Kidney (tissue), 22 donors: Measurements from ENCODE around the gene PCNA. TPM values are rescaled to one million over a fixed set of nuclear protein-coding genes. Genes with fewer than 3 reads are reported as not detected.
A peak's percentile ranks its signal among the peaks of the same experiment; 100 is the strongest.

Experiments
- DNase-seq, 5 donors: peaks; one replicate each; pipeline ENCODE4 v3.0.0-alpha.2; 2013 to 2020
- FAIRE-seq: peaks from 2 replicates; lab custom pipeline; 2012; peaks lifted over from hg19 to GRCh38; lab: Jason Lieb, UNC
- H3K27ac ChIP-seq, 2 donors: one replicate each; pipeline ENCODE4 v1.7.0; 2013; ENCODE audit warnings: low read depth in 2 of 2, low read length in 2 of 2, inconsistent platforms in 1 of 2
- H3K27me3 ChIP-seq: one replicate; pipeline ENCODE4 v1.7.1; 2013; ENCODE audit warnings: low read length, inconsistent platforms; ENCODE audit not compliant: control insufficient read depth, insufficient read depth
- H3K36me3 ChIP-seq, 3 donors: one replicate each; pipeline versions ENCODE4 v1.7.0 to v1.7.1; 2013; ENCODE audit warnings: low read length in 3 of 3, control low read depth in 1 of 3, inconsistent platforms in 1 of 3; ENCODE audit not compliant: insufficient read depth in 3 of 3, control insufficient read depth in 2 of 3
- H3K4me1 ChIP-seq, 3 donors: one replicate each; pipeline versions ENCODE4 v1.7.0 to v1.7.1; 2013; ENCODE audit warnings: low read length in 3 of 3, inconsistent platforms in 1 of 3, low read depth in 1 of 3; ENCODE audit not compliant: control insufficient read depth in 2 of 3, insufficient read depth in 2 of 3
- H3K4me3 ChIP-seq, 3 donors: one replicate each; pipeline versions ENCODE4 v1.7.0 to v1.8.1; 2013; ENCODE audit warnings: low read length in 3 of 3, control low read depth in 1 of 3, inconsistent platforms in 1 of 3
- H3K9ac ChIP-seq, 3 donors: one replicate each; pipeline versions ENCODE4 v1.7.0 to v1.7.1; 2013; ENCODE audit warnings: low read length in 3 of 3, control low read depth in 1 of 3, inconsistent platforms in 1 of 3
- H3K9me3 ChIP-seq, 3 donors: one replicate each; pipeline versions ENCODE4 v1.7.0 to v1.7.1; 2013; ENCODE audit warnings: low read length in 3 of 3, control low read depth in 1 of 3, inconsistent platforms in 1 of 3; ENCODE audit not compliant: control insufficient read depth in 2 of 3, insufficient read depth in 1 of 3
- intact Hi-C: fragments of 100-400 bp; cut with DNase I; formaldehyde crosslinking; loops from one replicate; pipeline ENCODE4 v1.11.1; 2022
- long read RNA-seq, 10 donors: library from polyadenylated mRNA in 1 of 10; unstranded in 1 of 10; transcript quantifications; one replicate each; pipeline ENCODE4 v2.0.0 and lab custom pipeline, GENCODE V29; 2021 to 2026
- polyA plus RNA-seq: library from polyadenylated mRNA; stranded (reverse); fragments of 350-450 nt; fragmentation: Illumina TruSeq; extraction: RNeasy Lipid Tissue Mini Kit (QIAGEN cat#74804); gene quantifications from one replicate; pipeline ENCODE4 v1.2.3, GENCODE V29; 2014; ENCODE audit warnings: low read depth, low replicate concordance; ENCODE audit not compliant: insufficient read depth
- total RNA-seq: library from RNA; stranded (reverse); fragmentation: NEBNext Ultra II Directional; extraction: Animal tissue kit (Norgen Biotek cat#: 25700); gene quantifications from one replicate; pipeline ENCODE4 v1.2.1, GENCODE V29; 2021
- TF ChIP-seq, protein P1 (sequence below): IDR thresholded peaks from 3 replicates; pipeline ENCODE4 v1.5.1; 2012; ENCODE audit warnings: mild to moderate bottlenecking, moderate library complexity, borderline replicate concordance; ENCODE audit not compliant: insufficient read depth; ENCODE audit errors: extremely low read depth
- donor health status: control.
- donor health status: control.
- donor health status: control.
- donor health status: control.
- donor health status: control.
- donor health status: DM: yes; HTN: yes; CAD: no.
- donor health status: Normal renal cell carcinoma (clear cell type).

Gene PCNA
- total RNA-seq = 46.4 TPM
- 48.2 TPM for polyA plus RNA-seq
- long read RNA-seq, donor 1, transcript PCNA-201 (6 exons, 1,344 nt) = major isoform, 21 of 33 reads
- long read RNA-seq, donor 1, partial matches to known transcripts = 9 of 33 reads
- long read RNA-seq, donor 1, other reads (novel, unspliced or antisense) = 0 of 33 reads
- long read RNA-seq, donor 2, transcript PCNA-201 (6 exons, 1,344 nt) = major isoform, 41 of 51 reads
- long read RNA-seq, donor 2, partial matches to known transcripts = 6 of 51 reads
- long read RNA-seq, donor 2, other reads (novel, unspliced or antisense) = 0 of 51 reads
- long read RNA-seq, donor 3, transcript PCNA-202 (7 exons, 1,359 nt) = minor isoform, 9 of 56 reads
- long read RNA-seq, donor 3, transcript PCNA-201 (6 exons, 1,344 nt) = major isoform, 47 of 56 reads
- long read RNA-seq, donor 3, partial matches to known transcripts = 0 of 56 reads
- long read RNA-seq, donor 3, other reads (novel, unspliced or antisense) = 0 of 56 reads
- long read RNA-seq, donor 4, transcript PCNA-201 (6 exons, 1,344 nt) = major isoform, 19 of 23 reads
- long read RNA-seq, donor 4, partial matches to known transcripts = 0 of 23 reads
- long read RNA-seq, donor 4, other reads (novel, unspliced or antisense) = 0 of 23 reads
- long read RNA-seq, donor 5, partial matches to known transcripts = 0 of 2 reads
- long read RNA-seq, donor 5, other reads (novel, unspliced or antisense) = 0 of 2 reads
- long read RNA-seq, donor 6, transcript PCNA-201 (6 exons, 1,344 nt) = major isoform, 99 of 129 reads
- long read RNA-seq, donor 6, transcript PCNA-202 (7 exons, 1,359 nt) = minor isoform, 9 of 129 reads
- long read RNA-seq, donor 6, partial matches to known transcripts = 21 of 129 reads
- long read RNA-seq, donor 6, other reads (novel, unspliced or antisense) = 0 of 129 reads
- long read RNA-seq, donor 7, transcript PCNA-201 (6 exons, 1,344 nt) = major isoform, 15 of 26 reads
- long read RNA-seq, donor 7, transcript PCNA-202 (7 exons, 1,359 nt) = minor isoform, 6 of 26 reads
- long read RNA-seq, donor 7, partial matches to known transcripts = 4 of 26 reads
- long read RNA-seq, donor 7, other reads (novel, unspliced or antisense) = 1 of 26 reads
- long read RNA-seq, donor 8, transcript PCNA-201 (6 exons, 1,344 nt) = major isoform, 41 of 54 reads
- long read RNA-seq, donor 8, transcript PCNA-202 (7 exons, 1,359 nt) = minor isoform, 8 of 54 reads
- long read RNA-seq, donor 8, partial matches to known transcripts = 5 of 54 reads
- long read RNA-seq, donor 8, other reads (novel, unspliced or antisense) = 0 of 54 reads
- long read RNA-seq, donor 9, transcript PCNA-201 (6 exons, 1,344 nt) = major isoform, 16 of 26 reads
- long read RNA-seq, donor 9, partial matches to known transcripts = 6 of 26 reads
- long read RNA-seq, donor 9, other reads (novel, unspliced or antisense) = 0 of 26 reads
- long read RNA-seq, donor 10, transcript PCNA-201 (6 exons, 1,344 nt) = major isoform, 30 of 40 reads
- long read RNA-seq, donor 10, partial matches to known transcripts = 6 of 40 reads
- long read RNA-seq, donor 10, other reads (novel, unspliced or antisense) = 0 of 40 reads

DNA sequence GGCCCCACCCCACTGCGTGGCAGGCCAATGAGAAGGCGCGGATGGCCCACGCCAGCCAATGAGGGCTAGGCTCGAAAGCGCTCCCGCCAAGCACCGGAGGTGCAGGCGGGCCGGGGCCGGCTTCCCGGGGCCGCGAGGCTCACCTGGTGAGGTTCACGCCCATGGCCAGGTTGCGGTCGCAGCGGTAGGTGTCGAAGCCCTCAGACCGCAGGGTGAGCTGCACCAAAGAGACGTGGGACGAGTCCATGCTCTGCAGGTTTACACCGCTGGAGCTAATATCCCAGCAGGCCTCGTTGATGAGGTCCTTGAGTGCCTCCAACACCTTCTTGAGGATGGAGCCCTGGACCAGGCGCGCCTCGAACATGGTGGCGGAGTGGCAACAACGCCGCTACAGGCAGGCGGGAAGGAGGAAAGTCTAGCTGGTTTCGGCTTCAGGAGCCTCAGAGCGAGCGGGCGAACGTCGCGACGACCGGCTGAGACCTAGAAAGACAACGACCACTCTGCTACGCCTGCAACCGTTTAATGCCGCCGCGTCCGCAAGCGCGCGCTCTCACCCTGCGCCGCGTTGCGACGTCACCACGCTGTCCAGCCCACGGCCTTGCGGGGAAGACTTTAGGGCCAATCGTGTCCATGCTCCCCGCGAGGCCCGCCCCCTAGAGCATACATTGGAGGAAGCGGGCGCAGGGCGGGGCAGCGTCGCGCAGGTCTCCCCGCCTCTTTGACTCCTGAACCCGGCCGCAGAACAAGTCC is at the start of gene PCNA:
PCNA (minus strand) TSS at position 524 of the 750 bp plus-strand sequence; CDS start at position 364, 160 bp downstream.
- peak; percentile 90 for FAIRE-seq
- TF ChIP-seq, protein P1, sequence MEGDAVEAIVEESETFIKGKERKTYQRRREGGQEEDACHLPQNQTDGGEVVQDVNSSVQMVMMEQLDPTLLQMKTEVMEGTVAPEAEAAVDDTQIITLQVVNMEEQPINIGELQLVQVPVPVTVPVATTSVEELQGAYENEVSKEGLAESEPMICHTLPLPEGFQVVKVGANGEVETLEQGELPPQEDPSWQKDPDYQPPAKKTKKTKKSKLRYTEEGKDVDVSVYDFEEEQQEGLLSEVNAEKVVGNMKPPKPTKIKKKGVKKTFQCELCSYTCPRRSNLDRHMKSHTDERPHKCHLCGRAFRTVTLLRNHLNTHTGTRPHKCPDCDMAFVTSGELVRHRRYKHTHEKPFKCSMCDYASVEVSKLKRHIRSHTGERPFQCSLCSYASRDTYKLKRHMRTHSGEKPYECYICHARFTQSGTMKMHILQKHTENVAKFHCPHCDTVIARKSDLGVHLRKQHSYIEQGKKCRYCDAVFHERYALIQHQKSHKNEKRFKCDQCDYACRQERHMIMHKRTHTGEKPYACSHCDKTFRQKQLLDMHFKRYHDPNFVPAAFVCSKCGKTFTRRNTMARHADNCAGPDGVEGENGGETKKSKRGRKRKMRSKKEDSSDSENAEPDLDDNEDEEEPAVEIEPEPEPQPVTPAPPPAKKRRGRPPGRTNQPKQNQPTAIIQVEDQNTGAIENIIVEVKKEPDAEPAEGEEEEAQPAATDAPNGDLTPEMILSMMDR = no peak
- H3K4me1 ChIP-seq = peaks cover 0 to 12% (median 9%) of the 10 kb centered on the region in 3 donors

DNA sequence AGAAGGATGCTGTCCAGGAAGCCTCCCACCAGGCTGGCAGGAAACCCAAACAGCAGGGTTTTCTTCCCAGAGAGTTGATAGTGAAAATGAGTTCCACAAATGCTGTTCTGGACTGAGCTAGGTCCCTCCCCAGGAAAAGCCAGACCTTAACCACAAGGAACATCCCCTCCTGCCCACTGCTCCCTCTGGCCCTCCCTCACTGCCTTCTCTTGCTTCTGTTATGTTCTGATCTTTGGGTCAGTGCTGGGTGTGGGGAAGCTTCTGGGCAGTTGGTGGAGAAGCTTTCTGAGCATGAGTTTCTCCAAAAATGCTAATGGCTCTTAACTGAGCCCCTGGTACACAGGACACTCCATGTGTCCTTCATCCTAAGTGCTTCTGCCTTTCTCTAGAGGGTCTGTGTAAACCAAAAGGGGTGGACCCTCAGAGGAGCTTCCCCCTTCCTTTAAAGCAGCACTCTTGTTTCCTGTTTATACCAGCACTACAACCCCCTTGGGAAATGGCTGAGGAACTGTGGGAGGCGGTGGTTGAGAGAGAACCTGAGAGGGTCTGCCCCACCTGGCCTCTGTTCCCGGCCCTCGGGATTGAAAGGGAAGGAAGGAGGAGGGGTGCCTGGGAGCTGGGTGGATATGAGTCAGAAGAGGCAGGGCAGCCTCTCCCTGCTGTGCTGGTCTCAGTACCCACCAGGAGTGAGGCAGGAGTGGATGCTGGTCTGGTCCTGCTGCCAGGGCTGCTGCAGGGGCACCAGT is 49.1 kb upstream of the PCNA start:
- H3K4me1 ChIP-seq = peaks cover 0 to 38% (median 8%) of the 10 kb centered on the region in 3 donors
- H3K9me3 ChIP-seq = no peaks in the 10 kb centered on the region
- FAIRE-seq (no peak), DNase-seq (peak; percentile 26 to 75 (median 51))
- TF ChIP-seq, protein P1 = no peak
- intact Hi-C loops = no loop called here
- H3K4me3 ChIP-seq = no peak overlapping the region
- no peaks in the 10 kb centered on the region for H3K27me3 ChIP-seq
- H3K27ac ChIP-seq = peak overlapping the region; percentile 47 to 66
- H3K36me3 ChIP-seq = peaks cover 0 to 2% (median 0%) of the 10 kb centered on the region in 3 donors
- H3K9ac ChIP-seq = no peak overlapping the region

More for the DNA sequence above, at the start of gene PCNA:
- Histone ChIP-seq H3K4me3 (peak within 1 kb of the TSS; percentile 97 to 99 (median 97)), H3K27me3 (no peaks in the 10 kb centered on the region), H3K9ac (peak within 1 kb of the TSS; percentile 71 to 97 (median 94)), H3K27ac (peak within 1 kb of the TSS; percentile 81 to 94), H3K36me3 (peaks cover 4 to 22% (median 12%) of the 10 kb centered on the region in 3 donors), H3K9me3 (no peaks in the 10 kb centered on the region)
- intact Hi-C loops = no loop called here
- peak; percentile 96 to 99 (median 98) for DNase-seq
